PC-3 (cell line): ENCODE results near the gene EXOC6B. TPM values are rescaled to one million over a fixed set of nuclear protein-coding genes. Genes with fewer than 3 reads are reported as not detected.

Experiments used
- ATAC-seq: fragments of 200-7000 bp; cut with Tn5 transposase; 2 replicates; pipeline ENCODE4 v1.9.1; 2020; ENCODE audit warnings: mild to moderate bottlenecking, moderate library complexity
- BruUV-seq: library from RNA; stranded (reverse); fragments of 400-500 nt; replicated peaks from 2 replicates; lab custom pipeline; 2021; lab: Mats Ljungman, UMichigan
- CTCF ChIA-PET: fragments of 300-600 bp; sonication (Branson Sonifier 250); formaldehyde crosslinking; loops from one replicate; lab custom pipeline; 2022; ENCODE audit warnings: antibody characterized with exemption; lab: Charles Lee
- POLR2A ChIA-PET: fragments of 300-600 bp; sonication (Branson Sonifier 250); formaldehyde crosslinking; loops from one replicate; lab custom pipeline; 2022; ENCODE audit warnings: antibody characterized with exemption; ENCODE audit not compliant: unreplicated experiment; lab: Charles Lee
- DNase-seq: peaks from one replicate; pipeline ENCODE4 v3.0.0-alpha.2; 2015
- H2AFZ ChIP-seq: fragments of 300-600 bp; sonication (generic); 2 replicates; pipeline ENCODE4 v1.6.0; 2016; ENCODE audit warnings: antibody characterized with exemption, low read length
- H3F3A ChIP-seq: fragments of 300-600 bp; sonication (generic); one replicate; pipeline ENCODE4 v1.6.0; 2017; ENCODE audit warnings: antibody characterized with exemption, low read length, control low read depth, mild to moderate bottlenecking; ENCODE audit not compliant: unreplicated experiment
- H3K27ac ChIP-seq: fragments of 300-600 bp; sonication (generic); 2 replicates; pipeline ENCODE4 v1.5.1; 2016; ENCODE audit warnings: mild to moderate bottlenecking, low read length
- H3K27me3 ChIP-seq: fragments of 300-600 bp; sonication (generic); 2 replicates; pipeline ENCODE4 v1.6.1; 2016; ENCODE audit warnings: low read length, mixed read lengths
- H3K36me3 ChIP-seq: fragments of 300-600 bp; sonication (generic); 2 replicates; pipeline ENCODE4 v1.6.1; 2016; ENCODE audit warnings: low read depth, mixed run types, low read length, mixed read lengths
- H3K4me1 ChIP-seq: fragments of 300-600 bp; sonication (generic); 2 replicates; pipeline ENCODE4 v1.5.1; 2016; ENCODE audit warnings: low read length; ENCODE audit not compliant: insufficient read depth
- H3K4me2 ChIP-seq: fragments of 300-600 bp; sonication (generic); 2 replicates; pipeline ENCODE4 v1.6.0; 2016; ENCODE audit warnings: low read length
- H3K4me3 ChIP-seq: fragments of 300-600 bp; sonication (generic); 2 replicates; pipeline ENCODE4 v1.5.1; 2016; ENCODE audit warnings: mild to moderate bottlenecking, low read length, mixed read lengths
- H3K79me2 ChIP-seq: fragments of 300-600 bp; sonication (generic); 2 replicates; pipeline ENCODE4 v1.6.1; 2017; ENCODE audit warnings: low read length, mixed read lengths
- H3K9ac ChIP-seq: fragments of 300-600 bp; sonication (generic); 2 replicates; pipeline ENCODE4 v1.6.0; 2016; ENCODE audit warnings: mild to moderate bottlenecking, low read length
- H3K9me2 ChIP-seq: fragments of 300-600 bp; sonication (generic); replicated peaks from 2 replicates; pipeline ENCODE4 v1.6.1; 2016; ENCODE audit warnings: mixed run types, low read length, mixed read lengths
- H3K9me3 ChIP-seq: fragments of 300-600 bp; sonication (generic); 2 replicates; pipeline ENCODE4 v1.6.1; 2016; ENCODE audit warnings: low read length, mixed read lengths
- H4K20me1 ChIP-seq: fragments of 300-600 bp; sonication (generic); 2 replicates; pipeline ENCODE4 v1.6.1; 2016; ENCODE audit warnings: low read length, mixed read lengths
- EZH2 ChIP-seq: fragments of 300-600 bp; sonication (generic); IDR thresholded peaks from one replicate; pipeline ENCODE4 v1.6.1; 2017; ENCODE audit warnings: antibody characterized with exemption, mild to moderate bottlenecking, low read length; ENCODE audit not compliant: unreplicated experiment
- EZH2phosphoT487 ChIP-seq: fragments of 300-600 bp; sonication (generic); IDR thresholded peaks from 2 replicates; pipeline ENCODE4 v1.6.1; 2018; ENCODE audit warnings: mild to moderate bottlenecking, antibody characterized with exemption, low read length, borderline replicate concordance
- intact Hi-C: fragments of 100-400 bp; cut with micrococcal nuclease; formaldehyde crosslinking; loops from 2 replicates; pipeline ENCODE4 v1.9.0; 2023
- total RNA-seq: library from RNA; depleted of rRNA; stranded (reverse); fragments of >200 nt; gene quantifications from 2 replicates; pipeline ENCODE4 v1.2.3, GENCODE V29; 2014
- TF ChIP-seq, protein P1 (sequence below): fragments of 300-600 bp; sonication (generic); conservative IDR thresholded peaks from 2 replicates; pipeline ENCODE4 v1.5.1; 2017; ENCODE audit warnings: antibody characterized with exemption, low read depth, mild to moderate bottlenecking, low read length

The EXOC6B gene
- total RNA-seq, 1 experiment from 2014 or later = 13.9 TPM

DNA sequence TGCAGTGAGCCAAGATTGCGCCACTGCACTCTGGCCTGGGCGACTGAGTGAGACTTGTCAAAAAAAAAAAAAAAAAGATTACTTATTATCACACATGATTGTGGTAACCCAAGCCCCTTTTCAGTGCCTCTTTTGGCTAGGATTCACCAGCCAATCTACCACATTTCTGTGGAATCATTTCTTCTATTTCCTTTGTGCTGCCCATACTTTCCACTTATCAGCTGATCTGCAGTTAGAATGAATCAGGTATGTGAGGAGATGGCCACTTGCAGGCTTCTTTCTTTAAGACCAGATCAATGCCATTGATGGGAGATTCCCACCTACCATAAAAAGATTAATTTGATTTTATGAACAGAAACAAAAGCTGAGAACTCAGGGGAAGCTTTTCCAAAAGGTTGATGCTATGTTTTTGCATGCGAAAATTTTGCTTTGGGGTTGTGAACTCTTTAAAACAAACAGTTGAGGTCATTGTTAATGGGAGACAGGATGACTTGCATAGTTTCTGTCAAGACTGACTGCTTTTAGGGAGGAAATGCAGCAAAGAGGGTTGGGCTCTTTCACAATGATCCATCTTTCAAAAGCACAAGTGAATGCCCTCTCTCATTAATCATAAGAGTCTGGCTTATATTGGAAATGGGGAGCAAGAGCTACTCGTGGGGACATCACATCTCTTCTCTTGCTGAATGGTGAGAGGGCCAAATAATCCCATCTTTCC lies 611.2 kb downstream of the EXOC6B start:
- Histone ChIP-seq H3K9me3 (no peaks in the 10 kb centered on the region), H3K36me3 (no peaks in the 10 kb centered on the region), H3K4me3 (no peak overlapping the region), H3F3A (no peaks in the 10 kb centered on the region), H3K79me2 (no peaks in the 10 kb centered on the region), H3K9ac (no peak overlapping the region), H3K4me1 (peaks cover 10% of the 10 kb centered on the region; the same call in 1 of the 2 replicates), H3K9me2 (no peaks in the 10 kb centered on the region), H3K27me3 (no peaks in the 10 kb centered on the region), H3K27ac (no peak overlapping the region), H2AFZ (no peak overlapping the region), H3K4me2 (no peak overlapping the region), H4K20me1 (no peaks in the 10 kb centered on the region)
- BruUV-seq = no TSS peak
- ATAC-seq (no peak), DNase-seq (peak; percentile 43)
- TF ChIP-seq, protein P1, sequence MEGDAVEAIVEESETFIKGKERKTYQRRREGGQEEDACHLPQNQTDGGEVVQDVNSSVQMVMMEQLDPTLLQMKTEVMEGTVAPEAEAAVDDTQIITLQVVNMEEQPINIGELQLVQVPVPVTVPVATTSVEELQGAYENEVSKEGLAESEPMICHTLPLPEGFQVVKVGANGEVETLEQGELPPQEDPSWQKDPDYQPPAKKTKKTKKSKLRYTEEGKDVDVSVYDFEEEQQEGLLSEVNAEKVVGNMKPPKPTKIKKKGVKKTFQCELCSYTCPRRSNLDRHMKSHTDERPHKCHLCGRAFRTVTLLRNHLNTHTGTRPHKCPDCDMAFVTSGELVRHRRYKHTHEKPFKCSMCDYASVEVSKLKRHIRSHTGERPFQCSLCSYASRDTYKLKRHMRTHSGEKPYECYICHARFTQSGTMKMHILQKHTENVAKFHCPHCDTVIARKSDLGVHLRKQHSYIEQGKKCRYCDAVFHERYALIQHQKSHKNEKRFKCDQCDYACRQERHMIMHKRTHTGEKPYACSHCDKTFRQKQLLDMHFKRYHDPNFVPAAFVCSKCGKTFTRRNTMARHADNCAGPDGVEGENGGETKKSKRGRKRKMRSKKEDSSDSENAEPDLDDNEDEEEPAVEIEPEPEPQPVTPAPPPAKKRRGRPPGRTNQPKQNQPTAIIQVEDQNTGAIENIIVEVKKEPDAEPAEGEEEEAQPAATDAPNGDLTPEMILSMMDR = no peak
- TF ChIP-seq EZH2phosphoT487 (no peak), EZH2 (no peak)
- POLR2A ChIA-PET = no interaction called here
- intact Hi-C loops = no loop called here
- CTCF ChIA-PET = no interaction called here

DNA sequence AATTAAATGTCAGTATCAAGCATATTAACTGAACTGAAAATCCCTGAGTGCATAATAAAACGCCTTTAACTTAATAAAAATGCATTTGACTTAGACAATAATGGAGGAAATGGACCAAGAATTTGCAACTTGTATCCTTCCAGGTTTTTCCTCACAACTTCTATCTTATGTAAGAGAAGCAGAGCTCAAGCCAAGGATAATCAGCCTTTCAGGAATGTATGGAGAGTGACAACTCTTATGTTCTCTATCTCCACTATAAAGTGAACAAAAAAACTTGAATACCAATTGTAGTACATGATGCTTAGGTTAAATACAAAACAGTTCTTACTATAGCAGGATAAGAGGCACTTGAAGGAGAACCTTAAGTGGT lies 613.4 kb downstream of the EXOC6B start:
- DNase-seq = no peak
- no peaks in the 10 kb centered on the region for H4K20me1 ChIP-seq
- no peaks in the 10 kb centered on the region for H3F3A ChIP-seq
- CTCF ChIA-PET = no interaction called here
- BruUV-seq = no TSS peak
- no peak overlapping the region for H2AFZ ChIP-seq
- no peaks in the 10 kb centered on the region for H3K36me3 ChIP-seq
- intact Hi-C loops = no loop called here
- no peaks in the 10 kb centered on the region for H3K79me2 ChIP-seq
- peaks cover 10% of the 10 kb centered on the region; the same call in 1 of the 2 replicates for H3K4me1 ChIP-seq
- ATAC-seq = no peak
- no peak overlapping the region for H3K4me3 ChIP-seq
- TF ChIP-seq EZH2phosphoT487 = no peak
- TF ChIP-seq EZH2 = no peak
- TF ChIP-seq, protein P1 = no peak
- H3K27me3 ChIP-seq = no peaks in the 10 kb centered on the region
- H3K9me2 ChIP-seq = no peaks in the 10 kb centered on the region
- H3K9ac ChIP-seq = no peak overlapping the region
- no peak overlapping the region for H3K27ac ChIP-seq
- no peak overlapping the region for H3K4me2 ChIP-seq
- H3K9me3 ChIP-seq = no peaks in the 10 kb centered on the region
- POLR2A ChIA-PET = no interaction called here

DNA sequence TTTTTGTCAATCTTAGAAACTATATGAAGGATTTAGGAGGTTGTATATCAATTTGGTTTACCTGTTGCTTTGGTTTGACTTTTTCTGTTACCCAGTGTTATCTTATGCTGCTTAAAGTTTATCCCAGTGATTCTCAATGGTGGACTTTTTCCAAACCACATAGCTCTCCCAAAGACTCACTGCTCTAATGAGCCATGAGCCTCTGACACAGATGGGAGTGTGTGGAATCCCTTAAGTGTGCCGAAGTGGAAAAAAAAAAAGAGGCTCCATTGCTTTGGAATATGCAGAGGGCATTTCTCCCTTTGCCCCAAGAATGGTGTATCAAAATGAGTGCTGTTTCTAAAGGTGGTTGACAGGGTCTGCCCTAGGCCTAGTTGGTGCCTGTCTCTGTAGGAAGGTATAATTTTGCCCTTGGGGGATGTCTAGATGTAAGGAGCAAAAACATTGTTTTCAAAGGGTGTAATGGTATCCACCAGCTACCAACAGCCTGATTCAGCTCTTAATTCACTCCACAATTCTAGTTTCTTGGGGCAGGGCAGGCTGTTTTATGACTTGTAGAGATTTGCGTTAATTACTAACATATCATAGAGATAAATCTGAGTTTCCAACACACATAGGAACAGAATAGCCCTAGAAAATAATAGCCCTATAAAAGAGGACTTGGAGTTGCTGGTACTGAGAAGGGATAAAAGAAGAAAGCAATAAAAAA lies 613.9 kb downstream of the EXOC6B start:
- Histone ChIP-seq H4K20me1 (no peaks in the 10 kb centered on the region), H3K9ac (no peak overlapping the region), H3K4me2 (no peak overlapping the region), H3K79me2 (no peaks in the 10 kb centered on the region), H2AFZ (no peak overlapping the region), H3K4me3 (no peak overlapping the region), H3K36me3 (no peaks in the 10 kb centered on the region), H3K27ac (no peak overlapping the region), H3K9me3 (no peaks in the 10 kb centered on the region), H3F3A (no peaks in the 10 kb centered on the region), H3K9me2 (no peaks in the 10 kb centered on the region), H3K4me1 (peaks cover 10% of the 10 kb centered on the region; the same call in 1 of the 2 replicates), H3K27me3 (no peaks in the 10 kb centered on the region)
- POLR2A ChIA-PET = no interaction called here
- TF ChIP-seq EZH2phosphoT487 (no peak), EZH2 (no peak)
- TF ChIP-seq, protein P1 = no peak
- ATAC-seq (no peak), DNase-seq (no peak)
- CTCF ChIA-PET = no interaction called here
- intact Hi-C loops = no loop called here
- BruUV-seq = no TSS peak
